Astrocyte (in vitro differentiated cells and primary cell): ENCODE measurements around the gene IL12RB2.

Experiments
- EZH2 ChIP-seq: IDR thresholded peaks from 2 replicates; pipeline ENCODE4 v1.6.1; 2012; ENCODE audit warnings: mild to moderate bottlenecking, low read length, inconsistent platforms; ENCODE audit not compliant: insufficient read depth
- TF ChIP-seq, protein P1 (sequence below): IDR thresholded peaks from 2 replicates; pipeline ENCODE4 v1.5.1; 2011; ENCODE audit warnings: low read depth, mild to moderate bottlenecking, inconsistent platforms, low read length, moderate library complexity; ENCODE audit not compliant: insufficient read depth

GRCh38 chr1:67433837-67434236, 126.2 kb downstream of the IL12RB2 start:
- TF ChIP-seq, protein P1, sequence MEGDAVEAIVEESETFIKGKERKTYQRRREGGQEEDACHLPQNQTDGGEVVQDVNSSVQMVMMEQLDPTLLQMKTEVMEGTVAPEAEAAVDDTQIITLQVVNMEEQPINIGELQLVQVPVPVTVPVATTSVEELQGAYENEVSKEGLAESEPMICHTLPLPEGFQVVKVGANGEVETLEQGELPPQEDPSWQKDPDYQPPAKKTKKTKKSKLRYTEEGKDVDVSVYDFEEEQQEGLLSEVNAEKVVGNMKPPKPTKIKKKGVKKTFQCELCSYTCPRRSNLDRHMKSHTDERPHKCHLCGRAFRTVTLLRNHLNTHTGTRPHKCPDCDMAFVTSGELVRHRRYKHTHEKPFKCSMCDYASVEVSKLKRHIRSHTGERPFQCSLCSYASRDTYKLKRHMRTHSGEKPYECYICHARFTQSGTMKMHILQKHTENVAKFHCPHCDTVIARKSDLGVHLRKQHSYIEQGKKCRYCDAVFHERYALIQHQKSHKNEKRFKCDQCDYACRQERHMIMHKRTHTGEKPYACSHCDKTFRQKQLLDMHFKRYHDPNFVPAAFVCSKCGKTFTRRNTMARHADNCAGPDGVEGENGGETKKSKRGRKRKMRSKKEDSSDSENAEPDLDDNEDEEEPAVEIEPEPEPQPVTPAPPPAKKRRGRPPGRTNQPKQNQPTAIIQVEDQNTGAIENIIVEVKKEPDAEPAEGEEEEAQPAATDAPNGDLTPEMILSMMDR = no peak
- TF ChIP-seq EZH2 = no peak
